ENCODE results near the gene RAB20. TPM values are rescaled to one million over a fixed set of nuclear protein-coding genes. Genes with fewer than 3 reads are reported as not detected.

The RAB20 gene
- total RNA-seq, 1 experiment from 2014 or later: 1.7 TPM

GRCh38 chr13:110583178-110583865, 21.8 kb upstream of the RAB20 start:
- Mint-ChIP-seq H3K27me3 (ENCODE audit: insufficient read depth, unreplicated experiment) (no peaks in the 10 kb centered on the region), H3K9me3 (ENCODE audit: unreplicated experiment) (no peaks in the 10 kb centered on the region), H3K36me3 (ENCODE audit: insufficient read depth, unreplicated experiment) (no peaks in the 10 kb centered on the region), H3K4me3 (ENCODE audit: unreplicated experiment) (no peak overlapping the region), H3K4me1 (ENCODE audit: insufficient read depth, unreplicated experiment) (peaks cover 6% of the 10 kb centered on the region), H3K27ac (ENCODE audit: low read depth, unreplicated experiment) (no peak overlapping the region)
- BruUV-seq (replicated peaks): no TSS peak
- no peak for DNase-seq (ENCODE audit: unreplicated experiment)
- TF ChIP-seq, protein P1, sequence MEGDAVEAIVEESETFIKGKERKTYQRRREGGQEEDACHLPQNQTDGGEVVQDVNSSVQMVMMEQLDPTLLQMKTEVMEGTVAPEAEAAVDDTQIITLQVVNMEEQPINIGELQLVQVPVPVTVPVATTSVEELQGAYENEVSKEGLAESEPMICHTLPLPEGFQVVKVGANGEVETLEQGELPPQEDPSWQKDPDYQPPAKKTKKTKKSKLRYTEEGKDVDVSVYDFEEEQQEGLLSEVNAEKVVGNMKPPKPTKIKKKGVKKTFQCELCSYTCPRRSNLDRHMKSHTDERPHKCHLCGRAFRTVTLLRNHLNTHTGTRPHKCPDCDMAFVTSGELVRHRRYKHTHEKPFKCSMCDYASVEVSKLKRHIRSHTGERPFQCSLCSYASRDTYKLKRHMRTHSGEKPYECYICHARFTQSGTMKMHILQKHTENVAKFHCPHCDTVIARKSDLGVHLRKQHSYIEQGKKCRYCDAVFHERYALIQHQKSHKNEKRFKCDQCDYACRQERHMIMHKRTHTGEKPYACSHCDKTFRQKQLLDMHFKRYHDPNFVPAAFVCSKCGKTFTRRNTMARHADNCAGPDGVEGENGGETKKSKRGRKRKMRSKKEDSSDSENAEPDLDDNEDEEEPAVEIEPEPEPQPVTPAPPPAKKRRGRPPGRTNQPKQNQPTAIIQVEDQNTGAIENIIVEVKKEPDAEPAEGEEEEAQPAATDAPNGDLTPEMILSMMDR (IDR thresholded peaks at IDR 0.05; ENCODE audit: unreplicated experiment): no peak
- intact Hi-C loops (cut with micrococcal nuclease): no loop called here
- POLR2A ChIA-PET: interaction anchor here (0.6 kb wide), 1 partner anchor 150 kb away, joined by 3 read pairs; no protein-coding TSS in a partner anchor
- CTCF ChIA-PET: interaction anchor here (1.4 to 1.7 kb wide), 2 partner anchors 10 to 128 kb away, joined by 5 to 7 read pairs; no protein-coding TSS in a partner anchor

DNA sequence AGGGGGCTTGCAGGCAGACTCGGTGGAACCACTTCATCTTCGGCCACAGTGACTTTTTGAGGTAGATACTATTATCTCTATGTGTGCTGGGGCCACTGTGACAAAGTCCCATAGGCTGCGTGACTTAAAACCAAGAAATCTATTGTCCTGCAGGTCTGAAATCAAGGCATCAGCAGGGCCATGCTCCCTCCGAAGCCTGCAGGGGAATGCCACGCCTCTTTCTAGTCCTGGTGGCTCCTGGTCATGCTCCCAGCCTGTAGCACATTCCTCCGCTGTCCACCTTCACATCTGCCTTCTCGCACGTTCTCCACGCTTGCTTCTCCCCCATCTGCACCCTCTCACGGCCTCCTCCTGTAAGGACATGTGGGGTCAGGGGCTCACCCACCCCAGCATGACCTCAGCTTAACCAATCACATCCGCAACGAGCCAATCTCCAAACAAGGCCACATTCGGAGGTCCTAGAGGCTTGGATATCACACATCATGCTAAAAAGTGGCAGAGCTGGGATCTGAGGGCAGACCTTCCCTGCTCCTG, 21.0 kb upstream of the RAB20 start:
- Mint-ChIP-seq H3K4me3 (ENCODE audit: unreplicated experiment) (no peak overlapping the region), H3K4me1 (ENCODE audit: insufficient read depth, unreplicated experiment) (peaks cover 6% of the 10 kb centered on the region), H3K27ac (ENCODE audit: low read depth, unreplicated experiment) (no peak overlapping the region), H3K9me3 (ENCODE audit: unreplicated experiment) (no peaks in the 10 kb centered on the region), H3K36me3 (ENCODE audit: insufficient read depth, unreplicated experiment) (no peaks in the 10 kb centered on the region), H3K27me3 (ENCODE audit: insufficient read depth, unreplicated experiment) (no peaks in the 10 kb centered on the region)
- DNase-seq (ENCODE audit: unreplicated experiment): no peak
- CTCF ChIA-PET: interaction anchor here (1.4 kb wide), 1 partner anchor 11 kb away, joined by 5 read pairs; no protein-coding TSS in a partner anchor
- BruUV-seq (replicated peaks): no TSS peak
- POLR2A ChIA-PET: interaction anchor here (0.6 kb wide), 1 partner anchor 149 kb away, joined by 3 read pairs; no protein-coding TSS in a partner anchor
- TF ChIP-seq, protein P1 (IDR thresholded peaks at IDR 0.05; ENCODE audit: unreplicated experiment): no peak
- intact Hi-C loops (cut with micrococcal nuclease): no loop called here

GRCh38 chr13:110581506-110582185, 20.1 kb upstream of the RAB20 start:
- Mint-ChIP-seq H3K9me3 (ENCODE audit: unreplicated experiment) (no peaks in the 10 kb centered on the region), H3K4me3 (ENCODE audit: unreplicated experiment) (no peak overlapping the region), H3K27ac (ENCODE audit: low read depth, unreplicated experiment) (peak overlapping the region; percentile 24), H3K4me1 (ENCODE audit: insufficient read depth, unreplicated experiment) (peaks cover 6% of the 10 kb centered on the region), H3K36me3 (ENCODE audit: insufficient read depth, unreplicated experiment) (peaks cover 6% of the 10 kb centered on the region), H3K27me3 (ENCODE audit: insufficient read depth, unreplicated experiment) (no peaks in the 10 kb centered on the region)
- no peak for DNase-seq (ENCODE audit: unreplicated experiment)
- CTCF ChIA-PET: no interaction called here
- BruUV-seq (replicated peaks): TSS peak; percentile 52
- intact Hi-C loops (cut with micrococcal nuclease): no loop called here
- POLR2A ChIA-PET: no interaction called here
- TF ChIP-seq, protein P1 (IDR thresholded peaks at IDR 0.05; ENCODE audit: unreplicated experiment): no peak

DNA sequence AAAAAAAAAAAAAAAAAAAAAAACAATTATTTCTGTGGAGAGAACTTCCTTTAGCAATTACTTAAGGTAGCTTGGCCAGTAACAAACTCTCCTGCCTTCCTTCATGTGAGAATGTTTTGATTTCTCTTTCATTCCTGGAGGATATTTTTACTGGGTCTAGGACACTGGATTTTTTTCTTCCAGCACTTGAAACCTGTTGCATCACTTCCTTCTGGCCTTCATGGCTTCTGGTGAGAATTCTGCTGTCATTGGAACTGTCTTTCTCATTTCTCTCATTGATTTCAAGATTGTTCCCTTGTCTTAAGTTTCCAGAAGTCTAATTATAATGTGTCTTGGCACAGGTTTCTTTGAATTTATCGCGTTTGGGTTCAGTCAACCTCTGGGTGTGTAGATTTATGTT, 19.3 kb upstream of the RAB20 start:
- Mint-ChIP-seq H3K4me1 (ENCODE audit: insufficient read depth, unreplicated experiment) (peaks cover 6% of the 10 kb centered on the region), H3K9me3 (ENCODE audit: unreplicated experiment) (no peaks in the 10 kb centered on the region), H3K36me3 (ENCODE audit: insufficient read depth, unreplicated experiment) (peaks cover 6% of the 10 kb centered on the region), H3K27me3 (ENCODE audit: insufficient read depth, unreplicated experiment) (peaks cover 3% of the 10 kb centered on the region), H3K27ac (ENCODE audit: low read depth, unreplicated experiment) (peak overlapping the region; percentile 24), H3K4me3 (ENCODE audit: unreplicated experiment) (no peak overlapping the region)
- ChIA-PET CTCF (no interaction called here), POLR2A (no interaction called here)
- DNase-seq (ENCODE audit: unreplicated experiment): no peak
- intact Hi-C loops (cut with micrococcal nuclease): no loop called here
- TF ChIP-seq, protein P1 (IDR thresholded peaks at IDR 0.05; ENCODE audit: unreplicated experiment): no peak
- BruUV-seq (replicated peaks): no TSS peak
